NCI-H187 treated with DMSO at 0.1 percent for 48 hours (cell line): ENCODE measurements around the gene FOXO1.

Experiments used
- DNase-seq: peaks from one replicate; lab custom pipeline; 2025; lab: John Stamatoyannopoulos, UW

The FOXO1 gene

GRCh38 chr13:40635315-40635995 is 31.0 kb downstream of the FOXO1 start:
- DNase-seq: no peak

- no peak for DNase-seq
These were observed 33.5 kb downstream of the FOXO1 start for GRCh38 chr13:40632915-40633314.

- no peak for DNase-seq
These were observed 34.8 kb downstream of the FOXO1 start for GRCh38 chr13:40631605-40632004.

- no peak for DNase-seq
These were observed 36.6 kb downstream of the FOXO1 start for GRCh38 chr13:40629678-40630384.

GRCh38 chr13:40626977-40627376 is 39.5 kb downstream of the FOXO1 start:
- DNase-seq: no peak

GRCh38 chr13:40626561-40626960 is 39.9 kb downstream of the FOXO1 start:
- DNase-seq: no peak

GRCh38 chr13:40624986-40625385 is 41.5 kb downstream of the FOXO1 start:
- no peak for DNase-seq

GRCh38 chr13:40624383-40624782 is 42.1 kb downstream of the FOXO1 start:
- no peak for DNase-seq

- no peak for DNase-seq
These were observed 43.7 kb downstream of the FOXO1 start for GRCh38 chr13:40622761-40623160.

GRCh38 chr13:40622246-40622645 is 44.2 kb downstream of the FOXO1 start:
- DNase-seq: no peak

GRCh38 chr13:40619479-40619814 is 47.0 kb downstream of the FOXO1 start:
- DNase-seq: no peak

- DNase-seq: no peak
These were observed 47.6 kb downstream of the FOXO1 start for GRCh38 chr13:40618581-40619478.

- DNase-seq: no peak
These were observed 48.6 kb downstream of the FOXO1 start for GRCh38 chr13:40617801-40618356.

- DNase-seq: no peak
These were observed 50.8 kb downstream of the FOXO1 start for GRCh38 chr13:40615619-40616018.

- no peak for DNase-seq
These were observed 52.5 kb downstream of the FOXO1 start for GRCh38 chr13:40613914-40614313.

GRCh38 chr13:40613192-40613818 is 53.1 kb downstream of the FOXO1 start:
- no peak for DNase-seq

GRCh38 chr13:40612041-40612440 is 54.4 kb downstream of the FOXO1 start:
- DNase-seq: no peak

- no peak for DNase-seq
These were observed 54.8 kb downstream of the FOXO1 start for GRCh38 chr13:40611635-40612034.

GRCh38 chr13:40611004-40611403 is 55.4 kb downstream of the FOXO1 start:
- DNase-seq: no peak

- DNase-seq: no peak
These were observed 56.3 kb downstream of the FOXO1 start for GRCh38 chr13:40609972-40610726.

GRCh38 chr13:40608308-40608707 is 58.1 kb downstream of the FOXO1 start:
- no peak for DNase-seq
